ENCODE measurements around the gene KAT2B. TPM values are rescaled to one million over a fixed set of nuclear protein-coding genes. Genes with fewer than 3 reads are reported as not detected.
"Not testable (repeated sequence)": the region's sequence is repeated elsewhere in the genome, so short reads cannot be mapped to it uniquely, and the experiment has no call there.

The KAT2B gene
- total and polyA plus RNA-seq, 2 experiments from 2014 or later: 10.0 to 18.6 TPM

GRCh38 chr3:20023623-20024405 lies 16.4 kb upstream of the KAT2B start:
- peak; percentile 21 to 44 for DNase-seq (ENCODE audit: low read depth in 1 of 2, low spot score in 1 of 2)
- TF ChIP-seq CTCF (IDR thresholded peaks at IDR 0.05; ENCODE audit: low read depth, low read length): no peak

GRCh38 chr3:20027136-20027535 lies 13.1 kb upstream of the KAT2B start:
- no peak for TF ChIP-seq CTCF (IDR thresholded peaks at IDR 0.05; ENCODE audit: low read depth, low read length)
- H3K36me3 ChIP-seq: no peaks in the 10 kb centered on the region
- H3K27ac ChIP-seq: no peak overlapping the region
- no peak for DNase-seq (ENCODE audit: low read depth in 1 of 2, low spot score in 1 of 2)
- H3K4me1 ChIP-seq (ENCODE audit: low read depth): peaks cover 16% of the 10 kb centered on the region
- H3K27me3 ChIP-seq: no peaks in the 10 kb centered on the region
- H3K4me3 ChIP-seq: no peak overlapping the region
- no peaks in the 10 kb centered on the region for H3K9me3 ChIP-seq (ENCODE audit: low read depth)

More at GRCh38 chr3:20023623-20024405, 16.4 kb upstream of the KAT2B start:
- Histone ChIP-seq H3K9me3 (ENCODE audit: low read depth) (no peaks in the 10 kb centered on the region), H3K27me3 (no peaks in the 10 kb centered on the region), H3K27ac (peak overlapping the region; percentile 85), H3K4me1 (ENCODE audit: low read depth) (peaks cover 16% of the 10 kb centered on the region), H3K36me3 (no peaks in the 10 kb centered on the region), H3K4me3 (no peak overlapping the region)

GRCh38 chr3:20028905-20029331 lies 11.3 kb upstream of the KAT2B start:
- TF ChIP-seq CTCF (IDR thresholded peaks at IDR 0.05; ENCODE audit: low read depth, low read length): no peak
- DNase-seq (ENCODE audit: low read depth in 1 of 2, low spot score in 1 of 2): no peak

GRCh38 chr3:20031939-20032338 lies 8.3 kb upstream of the KAT2B start:
- H3K27ac ChIP-seq; H3K4me3 ChIP-seq; H3K36me3 ChIP-seq; H3K27me3 ChIP-seq; H3K9me3 ChIP-seq (ENCODE audit: low read depth); DNase-seq (ENCODE audit: low read depth in 1 of 2, low spot score in 1 of 2); H3K4me1 ChIP-seq (ENCODE audit: low read depth): not testable (repeated sequence)

More at GRCh38 chr3:20028905-20029331, 11.3 kb upstream of the KAT2B start:
- peaks cover 3% of the 10 kb centered on the region for H3K4me1 ChIP-seq (ENCODE audit: low read depth)
- H3K27ac ChIP-seq: no peak overlapping the region
- H3K4me3 ChIP-seq: no peak overlapping the region
- H3K36me3 ChIP-seq: no peaks in the 10 kb centered on the region
- no peaks in the 10 kb centered on the region for H3K27me3 ChIP-seq
- no peaks in the 10 kb centered on the region for H3K9me3 ChIP-seq (ENCODE audit: low read depth)

GRCh38 chr3:20035019-20035418 lies 5.2 kb upstream of the KAT2B start:
- Histone ChIP-seq H3K4me3 (no peak overlapping the region), H3K27ac (no peak overlapping the region), H3K9me3 (ENCODE audit: low read depth) (no peaks in the 10 kb centered on the region), H3K36me3 (no peaks in the 10 kb centered on the region), H3K4me1 (ENCODE audit: low read depth) (peaks cover 11% of the 10 kb centered on the region), H3K27me3 (no peaks in the 10 kb centered on the region)
- no peak for TF ChIP-seq CTCF (IDR thresholded peaks at IDR 0.05; ENCODE audit: low read depth, low read length)
- no peak for DNase-seq (ENCODE audit: low read depth in 1 of 2, low spot score in 1 of 2)

GRCh38 chr3:20037255-20037996 lies 2.8 kb upstream of the KAT2B start:
- Histone ChIP-seq H3K36me3 (no peaks in the 10 kb centered on the region), H3K9me3 (ENCODE audit: low read depth) (no peaks in the 10 kb centered on the region), H3K4me1 (ENCODE audit: low read depth) (peaks cover 16% of the 10 kb centered on the region), H3K27ac (no peak overlapping the region), H3K27me3 (no peaks in the 10 kb centered on the region), H3K4me3 (no peak overlapping the region)
- DNase-seq (ENCODE audit: low read depth in 1 of 2, low spot score in 1 of 2): no peak
- TF ChIP-seq CTCF (IDR thresholded peaks at IDR 0.05; ENCODE audit: low read depth, low read length): peak; percentile 3
